K562 (cell line): ENCODE data around the gene ZNF575.

Source experiments
- MAFK ChIP-seq: IDR thresholded peaks from 2 replicates; pipeline ENCODE4 v1.6.1; 2011; ENCODE audit warnings: low read length, improper control_type of control experiment
- NRF1 ChIP-seq, 2 experiments: fragments of 450-650 bp; IDR thresholded peaks in 1 of 2; conservative IDR thresholded peaks in 1 of 2; 2 replicates each; pipeline ENCODE4 v1.6.1; 2014; ENCODE audit warnings: mild to moderate bottlenecking in 2 of 2
- NUFIP1 ChIP-seq: fragments of 450-650 bp; IDR thresholded peaks from 2 replicates; pipeline ENCODE4 v1.6.1; 2018; ENCODE audit not compliant: partially characterized antibody
- SNRNP70 ChIP-seq: fragments of 200-400 bp; formaldehyde crosslinking; optimal IDR thresholded peaks from 2 replicates; pipeline ENCODE3; 2017; ENCODE audit warnings: low read depth, low read length
- TF ChIP-seq, protein P1 (sequence below), 2 experiments: fragments of 450-650 bp; IDR thresholded peaks; 2 replicates each; pipeline ENCODE4 v1.6.1; 2016
- TF ChIP-seq, protein P2 (sequence below): sonication (generic); formaldehyde crosslinking; IDR thresholded peaks from 2 replicates; pipeline ENCODE4 v1.9.0; 2022; ENCODE audit warnings: mild to moderate bottlenecking, missing genetic modification reagents

DNA sequence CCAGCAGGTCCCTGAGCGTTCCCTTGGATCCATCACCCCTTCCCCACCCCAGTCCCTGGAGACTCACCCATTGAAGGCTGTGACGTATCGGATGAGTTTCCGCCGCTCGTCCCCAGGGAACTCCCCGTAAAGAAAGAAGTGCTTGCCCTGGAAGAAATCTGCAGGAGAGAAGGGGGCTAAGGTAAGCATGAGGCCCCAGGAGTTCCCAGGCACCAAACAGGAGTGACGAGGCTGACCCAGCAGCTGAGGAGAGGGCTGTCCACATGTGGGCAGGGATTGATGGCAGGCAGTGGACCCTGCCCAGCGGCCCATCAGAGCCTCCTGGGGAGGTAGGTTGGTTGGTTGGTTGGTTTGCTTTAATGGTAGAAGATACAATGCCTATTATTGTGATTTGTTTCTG lies 11.1 kb downstream of the ZNF575 start:
- TF ChIP-seq, protein P1, sequence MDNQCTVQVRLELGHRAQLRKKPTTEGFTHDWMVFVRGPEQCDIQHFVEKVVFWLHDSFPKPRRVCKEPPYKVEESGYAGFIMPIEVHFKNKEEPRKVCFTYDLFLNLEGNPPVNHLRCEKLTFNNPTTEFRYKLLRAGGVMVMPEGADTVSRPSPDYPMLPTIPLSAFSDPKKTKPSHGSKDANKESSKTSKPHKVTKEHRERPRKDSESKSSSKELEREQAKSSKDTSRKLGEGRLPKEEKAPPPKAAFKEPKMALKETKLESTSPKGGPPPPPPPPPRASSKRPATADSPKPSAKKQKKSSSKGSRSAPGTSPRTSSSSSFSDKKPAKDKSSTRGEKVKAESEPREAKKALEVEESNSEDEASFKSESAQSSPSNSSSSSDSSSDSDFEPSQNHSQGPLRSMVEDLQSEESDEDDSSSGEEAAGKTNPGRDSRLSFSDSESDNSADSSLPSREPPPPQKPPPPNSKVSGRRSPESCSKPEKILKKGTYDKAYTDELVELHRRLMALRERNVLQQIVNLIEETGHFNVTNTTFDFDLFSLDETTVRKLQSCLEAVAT (IDR thresholded peaks at IDR 0.05) = no peak
- TF ChIP-seq MAFK = no peak
- TF ChIP-seq NUFIP1 = no peak
- no peak for TF ChIP-seq SNRNP70
- TF ChIP-seq, protein P2, sequence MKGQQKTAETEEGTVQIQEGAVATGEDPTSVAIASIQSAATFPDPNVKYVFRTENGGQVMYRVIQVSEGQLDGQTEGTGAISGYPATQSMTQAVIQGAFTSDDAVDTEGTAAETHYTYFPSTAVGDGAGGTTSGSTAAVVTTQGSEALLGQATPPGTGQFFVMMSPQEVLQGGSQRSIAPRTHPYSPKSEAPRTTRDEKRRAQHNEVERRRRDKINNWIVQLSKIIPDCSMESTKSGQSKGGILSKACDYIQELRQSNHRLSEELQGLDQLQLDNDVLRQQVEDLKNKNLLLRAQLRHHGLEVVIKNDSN (CRISPR knock-in tag) = no peak
- no peak for TF ChIP-seq NRF1 (conservative IDR thresholded peaks at IDR 0.05 in 1 of 2, IDR thresholded peaks at IDR 0.05 in 1 of 2)
